RPMI8226 (cell line): ENCODE data around the gene RPL41.

Source experiments
- DNase-seq: peaks from one replicate; pipeline ENCODE4 v3.0.0-alpha.2; 2015

RPL41 gene

DNA sequence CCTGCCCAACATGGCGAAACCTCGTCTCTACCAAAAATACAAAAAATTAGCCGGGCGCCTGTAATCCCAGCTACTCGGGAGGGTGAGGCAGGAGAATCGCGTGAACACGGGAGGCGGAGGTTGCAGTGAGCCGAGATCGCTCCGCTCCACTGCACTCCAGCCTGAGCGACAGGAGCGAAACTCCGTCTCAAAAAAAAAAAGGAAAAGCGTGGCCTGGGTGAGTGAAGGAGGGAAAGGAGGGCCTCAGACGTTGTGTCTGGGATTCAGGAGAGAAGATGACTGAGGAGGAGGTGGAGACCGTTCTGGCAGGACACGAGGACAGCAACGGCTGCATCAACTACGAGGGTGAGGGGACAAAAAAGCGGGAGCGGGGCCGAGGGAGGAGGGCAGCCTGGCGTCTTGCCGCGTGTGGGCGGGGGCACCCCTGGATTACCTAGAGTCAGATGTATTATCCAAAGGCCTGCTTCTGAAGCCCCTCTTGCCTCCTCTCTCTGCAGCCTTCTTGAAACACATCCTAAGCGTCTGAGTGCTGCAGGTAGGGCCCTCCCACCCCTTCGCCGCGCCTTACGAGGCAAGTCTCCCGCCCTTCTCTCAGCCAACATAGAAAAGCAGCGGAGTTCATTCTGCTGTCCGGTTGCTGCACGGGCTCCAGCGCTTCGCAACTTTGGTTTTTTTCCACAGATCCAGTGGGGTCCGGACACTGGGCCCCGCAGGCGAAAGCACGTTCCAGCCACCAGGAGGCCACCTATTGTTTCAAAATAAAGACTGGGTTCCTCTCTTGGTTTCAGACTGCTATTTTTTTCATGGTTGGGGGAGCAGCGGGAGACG lies 41.0 kb downstream of the RPL41 start:
- DNase-seq, result peak; percentile 90

DNA sequence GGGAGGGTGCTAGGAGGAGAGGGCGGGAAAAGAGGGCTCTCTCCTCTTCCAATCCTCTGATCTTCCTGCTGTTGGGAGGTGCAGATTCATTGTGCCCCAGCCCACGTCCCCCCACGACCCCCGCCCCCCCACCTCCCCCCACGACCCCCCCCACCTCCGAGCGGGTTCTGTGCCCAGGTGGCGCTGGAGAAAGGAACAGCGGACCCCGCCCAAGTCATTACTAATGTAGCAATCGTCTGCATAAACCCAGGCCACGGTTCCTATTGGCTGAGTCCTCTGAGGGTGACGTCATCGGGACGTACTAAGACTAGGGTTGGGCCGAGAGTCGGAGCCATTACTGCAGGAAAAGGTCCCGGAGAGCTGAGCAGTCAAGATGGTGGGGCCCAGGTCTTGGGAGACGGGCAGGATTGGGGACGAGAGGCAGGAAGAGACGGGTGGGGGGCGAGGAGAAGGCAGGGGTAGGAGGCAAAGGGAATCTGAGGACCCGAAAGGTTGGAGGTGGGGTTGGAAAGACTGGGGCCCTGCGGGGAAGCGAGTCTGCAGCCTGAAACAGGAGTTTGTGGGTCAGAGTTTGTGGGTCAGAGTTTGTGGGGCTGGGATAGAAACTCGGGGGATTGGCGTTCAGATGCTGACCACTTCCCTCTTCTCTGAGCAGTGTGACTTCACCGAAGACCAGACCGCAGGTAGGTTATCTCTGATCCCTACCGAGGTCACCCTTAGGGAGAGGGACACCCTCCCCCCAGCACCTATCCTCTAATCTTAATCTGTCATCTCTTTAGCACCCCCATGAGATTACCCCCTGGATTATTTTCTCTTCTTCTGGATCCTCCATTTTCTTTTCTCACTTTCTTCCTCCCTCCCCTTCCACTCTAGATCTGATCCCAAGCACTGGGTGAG lies 41.8 kb downstream of the RPL41 start, which contains the start of gene MYL6:
Gene MYL6 (plus strand): TSS at position 331 of the 897 bp plus-strand sequence. CDS start 43 bp downstream, at position 374.
- peak; percentile 98 for DNase-seq

GRCh38 chr12:56158926-56159461 lies 42.6 kb downstream of the RPL41 start:
- peak; percentile 33 for DNase-seq

DNA sequence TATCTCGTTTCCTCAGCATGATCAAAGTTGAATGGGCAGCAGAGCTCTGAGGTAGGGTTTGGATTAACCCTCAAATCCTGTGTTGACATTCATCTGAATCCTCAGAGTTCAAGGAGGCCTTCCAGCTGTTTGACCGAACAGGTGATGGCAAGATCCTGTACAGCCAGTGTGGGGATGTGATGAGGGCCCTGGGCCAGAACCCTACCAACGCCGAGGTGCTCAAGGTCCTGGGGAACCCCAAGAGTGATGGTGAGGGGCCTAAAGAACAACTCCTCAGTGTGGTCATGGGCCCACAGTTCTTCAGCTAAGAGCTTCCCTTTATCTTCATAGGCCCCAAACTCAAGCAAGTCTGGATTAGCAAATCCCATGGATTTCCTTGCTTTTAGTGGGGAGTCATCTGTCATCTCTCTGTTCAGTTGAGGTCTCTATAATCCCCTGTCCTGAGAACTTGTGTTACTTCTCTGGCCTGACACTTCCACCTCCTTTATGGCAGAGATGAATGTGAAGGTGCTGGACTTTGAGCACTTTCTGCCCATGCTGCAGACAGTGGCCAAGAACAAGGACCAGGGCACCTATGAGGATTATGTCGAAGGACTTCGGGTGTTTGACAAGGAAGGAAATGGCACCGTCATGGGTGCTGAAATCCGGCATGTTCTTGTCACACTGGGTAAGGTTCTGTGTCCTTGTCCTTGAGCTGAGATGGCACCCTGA lies 43.2 kb downstream of the RPL41 start:
- DNase-seq, result no peak

GRCh38 chr12:56160193-56160763 lies 43.8 kb downstream of the RPL41 start:
- DNase-seq, result no peak

GRCh38 chr12:56160894-56161689 lies 44.7 kb downstream of the RPL41 start:
- DNase-seq, result no peak

DNA sequence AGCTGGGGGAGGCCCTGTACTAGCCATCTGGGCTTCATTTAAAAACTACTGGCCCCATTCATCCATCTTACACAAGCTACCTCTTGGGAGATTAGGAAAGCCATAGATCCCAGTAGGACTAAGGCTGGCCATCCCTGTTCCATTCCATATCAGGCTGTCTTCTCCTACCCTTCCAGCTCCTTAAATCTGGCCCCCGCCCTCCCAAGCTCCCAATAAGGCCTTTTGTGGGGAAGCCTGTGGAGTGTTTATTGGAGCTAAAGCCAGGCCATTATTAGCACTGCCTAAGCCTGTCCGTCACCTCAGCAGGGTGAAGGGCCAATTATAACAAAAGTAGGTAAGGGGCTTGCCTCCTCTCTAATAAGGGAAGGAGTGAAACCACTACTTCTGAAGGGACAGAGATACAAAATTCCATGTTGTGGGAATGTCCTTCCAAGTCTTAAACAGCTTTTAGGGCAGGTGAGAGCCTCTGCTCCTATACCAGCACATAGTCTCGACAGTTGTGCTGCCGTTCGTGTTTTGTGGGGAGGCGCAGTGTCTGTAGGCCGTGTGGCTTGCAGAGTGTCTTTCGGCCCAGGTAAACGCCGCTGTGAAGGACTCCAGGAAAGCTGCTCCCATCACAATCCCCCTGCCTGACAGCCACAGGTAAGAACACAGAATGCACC lies 45.4 kb downstream of the RPL41 start:
- DNase-seq, result no peak

DNA sequence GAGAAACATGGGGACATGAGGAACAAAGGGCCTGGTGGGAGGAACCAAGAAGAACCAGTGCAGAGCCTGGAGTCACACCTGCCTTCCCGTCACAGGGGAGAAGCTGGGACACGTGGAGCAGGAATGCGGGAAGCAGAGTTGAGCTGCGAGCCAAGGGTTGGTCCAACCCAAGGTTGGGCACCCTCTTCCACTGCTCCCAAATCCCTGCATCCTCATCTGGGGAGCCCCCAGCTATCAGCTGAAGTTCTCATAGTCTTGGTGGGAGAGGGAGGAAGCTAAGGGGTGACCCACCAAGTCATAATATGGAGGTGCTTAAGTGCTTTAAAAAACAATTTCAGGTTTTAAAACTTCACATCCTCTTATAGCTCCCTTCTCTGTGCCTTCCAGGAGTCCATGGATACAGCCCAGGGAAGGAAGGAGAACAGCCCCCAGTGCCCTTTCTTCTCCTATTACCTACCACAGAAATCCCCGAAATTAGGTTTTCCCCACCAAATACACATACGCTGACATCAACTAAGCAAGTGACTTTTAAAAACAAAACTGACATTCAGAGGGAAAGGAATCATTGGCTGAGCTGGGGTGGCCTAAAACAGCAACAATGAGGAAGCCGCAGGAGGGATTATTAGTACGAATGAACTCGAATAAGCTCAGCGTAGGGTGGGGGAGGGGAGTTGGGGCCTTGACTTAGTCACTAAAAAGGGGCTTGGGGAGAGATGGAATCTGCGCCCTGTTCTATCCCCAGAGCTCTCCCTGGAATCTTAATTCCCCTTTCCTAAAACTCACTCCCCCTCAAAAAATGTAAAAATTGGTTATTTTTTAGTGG lies 46.2 kb downstream of the RPL41 start:
- DNase-seq, result no peak

- no peak for DNase-seq
Measured at GRCh38 chr12:56163533-56164344, 47.3 kb downstream of the RPL41 start.

DNA sequence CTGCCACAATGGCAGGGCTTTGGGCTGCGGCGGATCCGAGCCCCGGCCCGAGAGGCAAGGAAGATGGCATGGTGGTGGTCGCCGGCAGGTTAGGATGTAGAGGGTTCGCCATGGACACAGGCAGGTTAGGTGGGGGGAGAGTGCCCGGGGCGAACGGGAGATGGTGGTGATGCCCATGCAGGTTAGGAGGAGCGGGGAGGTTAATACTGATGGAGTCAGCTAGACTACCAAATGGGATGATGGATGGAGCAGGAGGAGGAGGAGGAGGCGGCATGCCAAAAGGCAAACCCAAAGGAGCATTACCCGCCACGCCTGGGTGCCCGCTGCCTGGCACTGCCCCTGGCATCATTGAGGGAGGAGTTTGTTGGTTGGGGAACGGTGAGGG lies 47.9 kb downstream of the RPL41 start:
- no peak for DNase-seq

GRCh38 chr12:56165369-56165768 lies 48.9 kb downstream of the RPL41 start:
- DNase-seq, result no peak
